IMR-90 (cell line): Measurements from ENCODE around the gene FRYL. TPM values are rescaled to one million over a fixed set of nuclear protein-coding genes. Genes with fewer than 3 reads are reported as not detected.

Experiments
- ATAC-seq: fragments of 200-7000 bp; cut with Tn5 transposase; 2 replicates; pipeline ENCODE4 v1.9.1; 2020; ENCODE audit warnings: low read depth, mild to moderate bottlenecking, moderate library complexity
- BruUV-seq: library from RNA; stranded (reverse); fragments of 400-500 nt; replicated peaks from 2 replicates; lab custom pipeline; 2021; lab: Mats Ljungman, UMichigan
- CTCF ChIA-PET: fragments of 300-600 bp; formaldehyde crosslinking; extraction: SDS; loops from one replicate; lab custom pipeline; 2021; ENCODE audit warnings: antibody characterized with exemption; lab: Yijun Ruan, JAX
- POLR2A ChIA-PET: fragments of 300-600 bp; sonication (Branson Sonifier 250); formaldehyde crosslinking; loops from one replicate; lab custom pipeline; 2022; ENCODE audit warnings: antibody characterized with exemption; ENCODE audit not compliant: unreplicated experiment; lab: Charles Lee
- DNase-seq: peaks from one replicate; pipeline ENCODE4 v3.0.0; 2013
- H2AFZ ChIP-seq: replicated peaks from 2 replicates; pipeline ENCODE3; 2013; ENCODE audit warnings: low read length, mild to moderate bottlenecking; ENCODE audit not compliant: poor library complexity
- H2AK5ac ChIP-seq: 2 replicates; pipeline ENCODE4 v1.6.1; 2013; ENCODE audit warnings: low read depth, low read length, inconsistent platforms
- H2AK9ac ChIP-seq: replicated peaks from 2 replicates; pipeline ENCODE3; 2013; ENCODE audit warnings: mild to moderate bottlenecking, low read depth, low read length, moderate library complexity; ENCODE audit not compliant: poor library complexity
- H2BK120ac ChIP-seq: 2 replicates; pipeline ENCODE4 v1.6.1; 2013; ENCODE audit warnings: low read depth, low read length, inconsistent platforms
- H2BK15ac ChIP-seq: 3 replicates; pipeline ENCODE4 v1.6.1; 2013; ENCODE audit warnings: low read depth, low read length, inconsistent platforms
- H2BK20ac ChIP-seq: 2 replicates; pipeline ENCODE4 v1.6.1; 2013; ENCODE audit warnings: low read depth, mild to moderate bottlenecking, inconsistent platforms, low read length, moderate library complexity
- H2BK5ac ChIP-seq: 2 replicates; pipeline ENCODE4 v1.6.1; 2013; ENCODE audit warnings: mild to moderate bottlenecking, low read depth, low read length, inconsistent platforms; ENCODE audit not compliant: poor library complexity, severe bottlenecking
- H3K14ac ChIP-seq: replicated peaks from 2 replicates; pipeline ENCODE4 v1.6.1; 2013; ENCODE audit warnings: low read depth, low read length, inconsistent platforms
- H3K18ac ChIP-seq: 2 replicates; pipeline ENCODE4 v1.6.1; 2013; ENCODE audit warnings: low read depth, low read length, control low read depth
- H3K23ac ChIP-seq: 2 replicates; pipeline ENCODE4 v1.6.1; 2013; ENCODE audit warnings: low read depth, low read length, inconsistent platforms
- H3K27ac ChIP-seq: 2 replicates; pipeline ENCODE4 v1.5.1; 2013; ENCODE audit warnings: mild to moderate bottlenecking, control low read depth, low read length; ENCODE audit not compliant: insufficient read depth
- H3K27me3 ChIP-seq: 2 replicates; pipeline ENCODE4 v1.6.1; 2013; ENCODE audit warnings: low read length; ENCODE audit not compliant: control insufficient read depth, insufficient read depth
- H3K36me3 ChIP-seq: 2 replicates; pipeline ENCODE4 v1.6.1; 2013; ENCODE audit warnings: low read length, mixed read lengths; ENCODE audit not compliant: control insufficient read depth, insufficient read depth
- H3K4ac ChIP-seq: 2 replicates; pipeline ENCODE4 v1.6.1; 2013; ENCODE audit warnings: low read depth, low read length, inconsistent platforms
- H3K4me1 ChIP-seq: 2 replicates; pipeline ENCODE4 v1.6.1; 2013; ENCODE audit warnings: low read length, mixed read lengths; ENCODE audit not compliant: control insufficient read depth, insufficient read depth
- H3K4me2 ChIP-seq: 2 replicates; pipeline ENCODE4 v1.6.1; 2013; ENCODE audit warnings: low read depth, mild to moderate bottlenecking, control low read depth, low read length, moderate library complexity
- H3K4me3 ChIP-seq: 2 replicates; pipeline ENCODE4 v1.5.1; 2013; ENCODE audit warnings: low read depth, mild to moderate bottlenecking, control low read depth, low read length, moderate library complexity; ENCODE audit not compliant: insufficient read depth
- H3K56ac ChIP-seq: 2 replicates; pipeline ENCODE4 v1.6.1; 2013; ENCODE audit warnings: low read length, inconsistent platforms; ENCODE audit not compliant: insufficient read depth; ENCODE audit errors: extremely low read depth
- H3K79me1 ChIP-seq, 2 experiments: 2 replicates each; pipeline ENCODE4 v1.6.1; 2013; ENCODE audit warnings: low read length in 2 of 2, inconsistent platforms in 1 of 2, low read depth in 1 of 2
- H3K9ac ChIP-seq: 2 replicates; pipeline ENCODE4 v1.6.1; 2013; ENCODE audit warnings: low read depth, low read length, control low read depth
- H3K9me1 ChIP-seq: 2 replicates; pipeline ENCODE4 v1.6.1; 2013; ENCODE audit warnings: low read length, inconsistent platforms; ENCODE audit not compliant: insufficient read depth
- H3K9me3 ChIP-seq: 2 replicates; pipeline ENCODE4 v1.6.1; 2013; ENCODE audit warnings: low read length; ENCODE audit not compliant: control insufficient read depth, insufficient read depth
- H4K20me1 ChIP-seq: 2 replicates; pipeline ENCODE4 v1.6.1; 2013; ENCODE audit warnings: low read length, inconsistent platforms; ENCODE audit not compliant: insufficient read depth
- H4K5ac ChIP-seq: 2 replicates; pipeline ENCODE4 v1.6.1; 2013; ENCODE audit warnings: mild to moderate bottlenecking, low read depth, low read length, control low read depth
- H4K8ac ChIP-seq, 2 experiments: 2 replicates each; pipeline ENCODE4 v1.6.1; 2013; ENCODE audit warnings: low read depth in 2 of 2, low read length in 2 of 2, control low read depth in 1 of 2, inconsistent platforms in 1 of 2
- H4K91ac ChIP-seq: 2 replicates; pipeline ENCODE4 v1.6.1; 2013; ENCODE audit warnings: low read depth, low read length, inconsistent platforms; ENCODE audit not compliant: insufficient read depth
- BHLHE40 ChIP-seq: fragments of 150-350 bp; IDR thresholded peaks from 2 replicates; pipeline ENCODE4 v1.6.1; 2016; ENCODE audit warnings: mild to moderate bottlenecking, low read depth, low read length
- CEBPB ChIP-seq: IDR thresholded peaks from 2 replicates; pipeline ENCODE4 v1.6.1; 2012; ENCODE audit warnings: low read depth, low read length, improper control_type of control experiment
- CHD1 ChIP-seq: IDR thresholded peaks from 2 replicates; pipeline ENCODE4 v1.6.1; 2012; ENCODE audit warnings: low read depth, low read length, improper control_type of control experiment
- FOS ChIP-seq: fragments of 150-350 bp; IDR thresholded peaks from 2 replicates; pipeline ENCODE4 v1.6.1; 2016; ENCODE audit warnings: low read depth, low read length
- MAFK ChIP-seq: IDR thresholded peaks from 2 replicates; pipeline ENCODE4 v1.6.1; 2012; ENCODE audit warnings: low read depth, low read length, improper control_type of control experiment
- MAZ ChIP-seq: IDR thresholded peaks from 2 replicates; pipeline ENCODE4 v1.6.1; 2012; ENCODE audit warnings: low read depth, mild to moderate bottlenecking, low read length, improper control_type of control experiment, moderate library complexity, borderline replicate concordance
- MXI1 ChIP-seq: IDR thresholded peaks from 2 replicates; pipeline ENCODE4 v1.6.1; 2012; ENCODE audit warnings: low read depth, mild to moderate bottlenecking, low read length, moderate library complexity, borderline replicate concordance
- NFE2L2 ChIP-seq: fragments of 150-350 bp; IDR thresholded peaks from 2 replicates; pipeline ENCODE4 v1.6.1; 2016; ENCODE audit warnings: low read depth, mild to moderate bottlenecking, low read length
- POLR2A ChIP-seq: IDR thresholded peaks from 2 replicates; pipeline ENCODE4 v1.6.1; 2012; ENCODE audit warnings: mild to moderate bottlenecking, low read depth, low read length
- RAD21 ChIP-seq: IDR thresholded peaks from 2 replicates; pipeline ENCODE4 v1.6.1; 2012; ENCODE audit warnings: low read length, improper control_type of control experiment
- RCOR1 ChIP-seq: IDR thresholded peaks from 2 replicates; pipeline ENCODE4 v1.6.1; 2012; ENCODE audit warnings: mild to moderate bottlenecking, low read length, improper control_type of control experiment; ENCODE audit not compliant: insufficient replicate concordance
- RFX5 ChIP-seq: IDR thresholded peaks from 2 replicates; pipeline ENCODE4 v1.8.0; 2012; ENCODE audit warnings: low read depth, mild to moderate bottlenecking, low read length, moderate library complexity
- SMC3 ChIP-seq: fragments of 150-350 bp; IDR thresholded peaks from 2 replicates; pipeline ENCODE4 v1.6.1; 2016; ENCODE audit warnings: low read depth, mild to moderate bottlenecking, antibody characterized with exemption, low read length, moderate library complexity
- dilution Hi-C: fragments of 300-500 bp; cut with HindIII; formaldehyde crosslinking; loops from one replicate; pipeline ENCODE4 v1.14.3; 2018; ENCODE audit warnings: low sequenced_read_pairs; ENCODE audit not compliant: unreplicated experiment
- in situ Hi-C: fragments of 300-500 bp; cut with MboI; formaldehyde crosslinking; loops from 3 replicates; pipeline ENCODE4 v1.14.3; 2019; ENCODE audit warnings: low sequenced_read_pairs, inconsistent platforms, mixed read lengths
- intact Hi-C: fragments of 100-400 bp; cut with micrococcal nuclease; formaldehyde crosslinking; loops from 2 replicates; pipeline ENCODE4 v1.10.0; 2022
- polyA plus RNA-seq, 3 experiments: library from polyadenylated mRNA; depleted of rRNA; stranded (reverse); fragments of >200 nt; gene quantifications; 2 replicates each; pipeline ENCODE4 v1.2.3, GENCODE V29; 2012; ENCODE audit warnings: low replicate concordance in 1 of 3
- total RNA-seq: library from RNA; depleted of rRNA; stranded (reverse); fragments of >200 nt; gene quantifications from 2 replicates; pipeline ENCODE4 v1.2.3, GENCODE V29; 2012
- TF ChIP-seq, protein P1 (sequence below): fragments of 150-350 bp; IDR thresholded peaks from 2 replicates; pipeline ENCODE4 v1.6.1; 2016; ENCODE audit warnings: low read depth, mild to moderate bottlenecking, low read length, moderate library complexity, borderline replicate concordance
- TF ChIP-seq, protein P2 (sequence below): conservative IDR thresholded peaks from 2 replicates; pipeline ENCODE4 v1.5.1; 2012; ENCODE audit warnings: mild to moderate bottlenecking, low read depth, low read length, improper control_type of control experiment
- TF ChIP-seq, protein P3 (sequence below): fragments of 150-350 bp; IDR thresholded peaks from 2 replicates; pipeline ENCODE4 v1.6.1; 2017; ENCODE audit warnings: mild to moderate bottlenecking, antibody characterized with exemption, low read length, low read depth

FRYL gene
- total and polyA plus RNA-seq, 2 of the 4 experiments (the other 2 are of a cell fraction), result 9.9 to 77.4 TPM

DNA sequence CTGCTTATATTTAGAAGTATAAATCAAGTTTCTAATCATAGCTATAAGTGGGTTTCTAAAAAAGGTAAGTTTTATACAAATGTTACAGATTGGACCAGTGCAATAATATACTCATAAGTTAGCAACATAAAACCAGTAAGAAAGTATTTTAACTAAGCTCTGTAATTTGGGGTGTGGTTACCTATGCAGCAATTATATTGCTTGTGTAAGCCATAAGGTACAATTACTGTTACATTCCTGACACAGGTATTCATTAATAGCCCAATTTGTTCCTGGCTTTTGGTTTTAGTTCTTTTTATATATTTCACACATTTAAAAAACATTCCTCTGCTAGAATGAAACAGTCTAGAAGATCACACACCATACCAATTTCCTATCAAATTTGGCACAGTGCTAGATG lies 115.1 kb downstream of the FRYL start:
- H4K20me1 ChIP-seq, result peaks cover 15% of the 10 kb centered on the region; the same call in 1 of the 2 replicates
- dilution Hi-C loops, result no loop called here

More for the DNA sequence above, 115.1 kb downstream of the FRYL start:
- no peak for ATAC-seq
- no peak overlapping the region for H2AK9ac ChIP-seq
- no peak overlapping the region for H4K8ac ChIP-seq
- no TSS peak for BruUV-seq
- no peak overlapping the region for H2BK15ac ChIP-seq
- in situ Hi-C loops (no loop called here), intact Hi-C loops (no loop called here)
- no peak overlapping the region for H2AK5ac ChIP-seq
- no peak overlapping the region for H2BK5ac ChIP-seq
- H3K14ac ChIP-seq, result no peak overlapping the region
- TF ChIP-seq RFX5, result no peak
- TF ChIP-seq SMC3, result no peak
- TF ChIP-seq RCOR1, result no peak
- TF ChIP-seq MAZ, result no peak
- no peak for TF ChIP-seq POLR2A
- no peak for TF ChIP-seq RAD21
- TF ChIP-seq MXI1, result no peak
- TF ChIP-seq MAFK, result no peak
- TF ChIP-seq CEBPB, result no peak
- no peak for TF ChIP-seq BHLHE40
- TF ChIP-seq, protein P1, sequence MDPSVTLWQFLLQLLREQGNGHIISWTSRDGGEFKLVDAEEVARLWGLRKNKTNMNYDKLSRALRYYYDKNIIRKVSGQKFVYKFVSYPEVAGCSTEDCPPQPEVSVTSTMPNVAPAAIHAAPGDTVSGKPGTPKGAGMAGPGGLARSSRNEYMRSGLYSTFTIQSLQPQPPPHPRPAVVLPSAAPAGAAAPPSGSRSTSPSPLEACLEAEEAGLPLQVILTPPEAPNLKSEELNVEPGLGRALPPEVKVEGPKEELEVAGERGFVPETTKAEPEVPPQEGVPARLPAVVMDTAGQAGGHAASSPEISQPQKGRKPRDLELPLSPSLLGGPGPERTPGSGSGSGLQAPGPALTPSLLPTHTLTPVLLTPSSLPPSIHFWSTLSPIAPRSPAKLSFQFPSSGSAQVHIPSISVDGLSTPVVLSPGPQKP, result no peak
- no peak for TF ChIP-seq NFE2L2
- TF ChIP-seq FOS, result no peak
- TF ChIP-seq, protein P2, sequence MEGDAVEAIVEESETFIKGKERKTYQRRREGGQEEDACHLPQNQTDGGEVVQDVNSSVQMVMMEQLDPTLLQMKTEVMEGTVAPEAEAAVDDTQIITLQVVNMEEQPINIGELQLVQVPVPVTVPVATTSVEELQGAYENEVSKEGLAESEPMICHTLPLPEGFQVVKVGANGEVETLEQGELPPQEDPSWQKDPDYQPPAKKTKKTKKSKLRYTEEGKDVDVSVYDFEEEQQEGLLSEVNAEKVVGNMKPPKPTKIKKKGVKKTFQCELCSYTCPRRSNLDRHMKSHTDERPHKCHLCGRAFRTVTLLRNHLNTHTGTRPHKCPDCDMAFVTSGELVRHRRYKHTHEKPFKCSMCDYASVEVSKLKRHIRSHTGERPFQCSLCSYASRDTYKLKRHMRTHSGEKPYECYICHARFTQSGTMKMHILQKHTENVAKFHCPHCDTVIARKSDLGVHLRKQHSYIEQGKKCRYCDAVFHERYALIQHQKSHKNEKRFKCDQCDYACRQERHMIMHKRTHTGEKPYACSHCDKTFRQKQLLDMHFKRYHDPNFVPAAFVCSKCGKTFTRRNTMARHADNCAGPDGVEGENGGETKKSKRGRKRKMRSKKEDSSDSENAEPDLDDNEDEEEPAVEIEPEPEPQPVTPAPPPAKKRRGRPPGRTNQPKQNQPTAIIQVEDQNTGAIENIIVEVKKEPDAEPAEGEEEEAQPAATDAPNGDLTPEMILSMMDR, result no peak
- TF ChIP-seq, protein P3, sequence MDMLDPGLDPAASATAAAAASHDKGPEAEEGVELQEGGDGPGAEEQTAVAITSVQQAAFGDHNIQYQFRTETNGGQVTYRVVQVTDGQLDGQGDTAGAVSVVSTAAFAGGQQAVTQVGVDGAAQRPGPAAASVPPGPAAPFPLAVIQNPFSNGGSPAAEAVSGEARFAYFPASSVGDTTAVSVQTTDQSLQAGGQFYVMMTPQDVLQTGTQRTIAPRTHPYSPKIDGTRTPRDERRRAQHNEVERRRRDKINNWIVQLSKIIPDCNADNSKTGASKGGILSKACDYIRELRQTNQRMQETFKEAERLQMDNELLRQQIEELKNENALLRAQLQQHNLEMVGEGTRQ, result no peak
- TF ChIP-seq CHD1, result no peak
- no peak overlapping the region for H4K5ac ChIP-seq
- H2BK120ac ChIP-seq, result no peak overlapping the region
- no peak overlapping the region for H3K4me3 ChIP-seq
- H3K27ac ChIP-seq, result no peak overlapping the region
- no peaks in the 10 kb centered on the region for H3K9me3 ChIP-seq
- H3K18ac ChIP-seq, result no peak overlapping the region
- no peaks in the 10 kb centered on the region for H3K9me1 ChIP-seq
- H4K91ac ChIP-seq, result no peak overlapping the region
- H2BK20ac ChIP-seq, result no peak overlapping the region
- no peak for DNase-seq
- H3K4me2 ChIP-seq, result no peak overlapping the region
- 0 out of 2 replicates have a peak, but pooled peaks cover 1% of the 10 kb centered on the region for H3K36me3 ChIP-seq
- H3K4ac ChIP-seq, result no peak overlapping the region
- no peak overlapping the region for H3K23ac ChIP-seq
- no peaks in the 10 kb centered on the region for H3K27me3 ChIP-seq
- CTCF ChIA-PET, result interaction anchor here (0.8 kb wide), 1 partner anchor 12 kb away, joined by 3 read pairs; no protein-coding TSS in a partner anchor
- H3K9ac ChIP-seq, result no peak overlapping the region
- H3K56ac ChIP-seq, result no peak overlapping the region
- H3K79me1 ChIP-seq, result peaks cover 32 to 49% of the 10 kb centered on the region in 2 experiments
- no peaks in the 10 kb centered on the region; the same call in 1 of the 2 replicates for H3K4me1 ChIP-seq
- POLR2A ChIA-PET, result no interaction called here
- no peak overlapping the region for H2AFZ ChIP-seq
